ENCODE data around the gene DNAH7.

GRCh38 chr2:196083601-196084000 is 15.0 kb upstream of the DNAH7 start:
- TF ChIP-seq POLR2A (IDR thresholded peaks at IDR 0.05) (no peak), CTCF (IDR thresholded peaks at IDR 0.05) (no peak)

All from tibial nerve (tissue), 3 donors.